Tibial nerve (tissue), 4 donors: ENCODE measurements around the gene PIGB. TPM values are rescaled to one million over a fixed set of nuclear protein-coding genes. Genes with fewer than 3 reads are reported as not detected.
"Not testable (repeated sequence)": the region's sequence is repeated elsewhere in the genome, so short reads cannot be mapped to it uniquely, and the experiment has no call there.

Experiments used
- DNase-seq, 2 donors: peaks; one replicate each; pipeline ENCODE4 v3.0.0-alpha.2; 2019; ENCODE audit warnings: low spot score in 2 of 2
- H3K27ac ChIP-seq, 4 donors: fragments of 200-600 bp; sonication (generic) in 3 of 4; one replicate each; pipeline ENCODE4 v1.5.1; 2017 to 2019; ENCODE audit warnings: mild to moderate bottlenecking in 1 of 4
- H3K27me3 ChIP-seq, 2 donors: fragments of 200-600 bp; sonication (generic) in 1 of 2; one replicate each; pipeline versions ENCODE4 v1.5.1 to v1.6.0; 2017 to 2019
- H3K36me3 ChIP-seq, 3 donors: fragments of 200-600 bp; sonication (generic); one replicate each; pipeline ENCODE4 v1.5.1; 2018 to 2019
- H3K4me1 ChIP-seq, 4 donors: fragments of 200-600 bp; sonication (generic) in 3 of 4; one replicate each; pipeline ENCODE4 v1.5.1; 2017 to 2019
- H3K4me3 ChIP-seq, 4 donors: fragments of 200-600 bp; sonication (generic) in 3 of 4; one replicate each; pipeline ENCODE4 v1.5.1; 2017 to 2019; ENCODE audit warnings: mild to moderate bottlenecking in 1 of 4, moderate library complexity in 1 of 4
- H3K9me3 ChIP-seq, 4 donors: fragments of 200-600 bp; sonication (generic) in 3 of 4; one replicate each; pipeline ENCODE4 v1.5.1; 2017 to 2019
- EP300 ChIP-seq, 2 donors: sonication (generic); formaldehyde crosslinking; IDR thresholded peaks; one replicate each; pipeline ENCODE4 v1.6.1; 2017; ENCODE audit warnings: antibody characterized with exemption in 2 of 2, mild to moderate bottlenecking in 1 of 2
- POLR2A ChIP-seq, 2 donors: fragments of 450-650 bp; IDR thresholded peaks; one replicate each; pipeline ENCODE4 v1.6.1; 2017; ENCODE audit warnings: antibody characterized with exemption in 2 of 2, mild to moderate bottlenecking in 2 of 2, moderate library complexity in 2 of 2
- WGBS, 2 donors: methylation state at CpG; one replicate each; pipeline ENCODE4 v1.1.5; 2018; 5-methylcytosine and 5-hydroxymethylcytosine counted together
- total RNA-seq, 4 donors: library from RNA; depleted of rRNA; stranded (reverse); fragments of >200 nt; gene quantifications; one replicate each; pipeline ENCODE4 v1.1.0, GENCODE V29; 2016
- TF ChIP-seq, protein P1 (sequence below), 5 experiments: fragments of 200-600 bp in 3 of 5; fragments of 450-650 bp in 2 of 5; sonication (generic) in 3 of 5; IDR thresholded peaks; one replicate each; pipeline ENCODE4 v1.5.1; 2016 to 2019; ENCODE audit warnings: antibody characterized with exemption in 5 of 5, mild to moderate bottlenecking in 3 of 5, moderate library complexity in 2 of 5

The PIGB gene
- total RNA-seq, 4 donors from 2014 or later = 4.0 to 16.1 (median 13.8) TPM

GRCh38 chr15:55289746-55290527, 29.1 kb upstream of the PIGB start, which contains the start of gene RAB27A:
TSS of gene RAB27A (minus strand) at chr15:55289813. CDS start at chr15:55234934, 54,879 bp downstream.
- peaks cover 0 to 11% (median 2%) of the 10 kb centered on the region in 4 donors for H3K4me1 ChIP-seq
- H3K36me3 ChIP-seq = no peaks in the 10 kb centered on the region
- TF ChIP-seq, protein P1, sequence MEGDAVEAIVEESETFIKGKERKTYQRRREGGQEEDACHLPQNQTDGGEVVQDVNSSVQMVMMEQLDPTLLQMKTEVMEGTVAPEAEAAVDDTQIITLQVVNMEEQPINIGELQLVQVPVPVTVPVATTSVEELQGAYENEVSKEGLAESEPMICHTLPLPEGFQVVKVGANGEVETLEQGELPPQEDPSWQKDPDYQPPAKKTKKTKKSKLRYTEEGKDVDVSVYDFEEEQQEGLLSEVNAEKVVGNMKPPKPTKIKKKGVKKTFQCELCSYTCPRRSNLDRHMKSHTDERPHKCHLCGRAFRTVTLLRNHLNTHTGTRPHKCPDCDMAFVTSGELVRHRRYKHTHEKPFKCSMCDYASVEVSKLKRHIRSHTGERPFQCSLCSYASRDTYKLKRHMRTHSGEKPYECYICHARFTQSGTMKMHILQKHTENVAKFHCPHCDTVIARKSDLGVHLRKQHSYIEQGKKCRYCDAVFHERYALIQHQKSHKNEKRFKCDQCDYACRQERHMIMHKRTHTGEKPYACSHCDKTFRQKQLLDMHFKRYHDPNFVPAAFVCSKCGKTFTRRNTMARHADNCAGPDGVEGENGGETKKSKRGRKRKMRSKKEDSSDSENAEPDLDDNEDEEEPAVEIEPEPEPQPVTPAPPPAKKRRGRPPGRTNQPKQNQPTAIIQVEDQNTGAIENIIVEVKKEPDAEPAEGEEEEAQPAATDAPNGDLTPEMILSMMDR (IDR thresholded peaks at IDR 0.05) = no peak
- TF ChIP-seq POLR2A (IDR thresholded peaks at IDR 0.05) = peak in 1 of 2 donors; percentile 21
- no peak for TF ChIP-seq EP300 (IDR thresholded peaks at IDR 0.05)
- H3K4me3 ChIP-seq = peak within 1 kb of the TSS; percentile 56 to 96 (median 88)
- H3K27ac ChIP-seq = peak within 1 kb of the TSS; percentile 57 to 89 (median 85)
- no peaks in the 10 kb centered on the region for H3K27me3 ChIP-seq
- DNase-seq = peak; percentile 31
- 0% methylated on average over 59 to 62 of the region's 69 CpGs for whole genome bisulfite sequencing, 2 donors
- no peaks in the 10 kb centered on the region for H3K9me3 ChIP-seq

GRCh38 chr15:55290528-55291057, 28.4 kb upstream of the PIGB start:
- DNase-seq = peak; percentile 57 to 83
- no peaks in the 10 kb centered on the region for H3K27me3 ChIP-seq
- 19% methylated on average over 17 of the region's 17 CpGs for WGBS, 2 donors
- H3K36me3 ChIP-seq = no peaks in the 10 kb centered on the region
- peak overlapping the region; percentile 56 to 96 (median 88) for H3K4me3 ChIP-seq
- TF ChIP-seq, protein P1 (IDR thresholded peaks at IDR 0.05) = peak; percentile 76 to 86 (median 83)
- TF ChIP-seq POLR2A (IDR thresholded peaks at IDR 0.05) = no peak
- H3K4me1 ChIP-seq = peaks cover 0 to 11% (median 2%) of the 10 kb centered on the region in 4 donors
- H3K9me3 ChIP-seq = no peaks in the 10 kb centered on the region
- H3K27ac ChIP-seq = peak overlapping the region in 3 of 4 donors; percentile 82 to 89 (median 88)

- H3K27ac ChIP-seq = no peak overlapping the region
- DNase-seq = no peak
- H3K27me3 ChIP-seq = no peaks in the 10 kb centered on the region
- no peaks in the 10 kb centered on the region for H3K4me1 ChIP-seq
- no peak for TF ChIP-seq POLR2A (IDR thresholded peaks at IDR 0.05)
- no peak for TF ChIP-seq EP300 (IDR thresholded peaks at IDR 0.05)
- TF ChIP-seq, protein P1 (IDR thresholded peaks at IDR 0.05) = no peak
- no peaks in the 10 kb centered on the region for H3K9me3 ChIP-seq
- no peaks in the 10 kb centered on the region for H3K36me3 ChIP-seq
- no peak overlapping the region for H3K4me3 ChIP-seq
Measured at GRCh38 chr15:55297315-55297714, 21.7 kb upstream of the PIGB start.

GRCh38 chr15:55302801-55303200, 16.2 kb upstream of the PIGB start:
- not testable (repeated sequence) for H3K27ac ChIP-seq, H3K27me3 ChIP-seq, DNase-seq, H3K4me1 ChIP-seq, H3K4me3 ChIP-seq, H3K9me3 ChIP-seq
- peaks cover 0 to 30% (median 0%) of the 10 kb centered on the region in 3 donors for H3K36me3 ChIP-seq
- WGBS, 2 donors = 100% methylated on average over 4 of the region's 32 CpGs; no CpG with 5 or more reads in 1 of the 2 donors

DNA sequence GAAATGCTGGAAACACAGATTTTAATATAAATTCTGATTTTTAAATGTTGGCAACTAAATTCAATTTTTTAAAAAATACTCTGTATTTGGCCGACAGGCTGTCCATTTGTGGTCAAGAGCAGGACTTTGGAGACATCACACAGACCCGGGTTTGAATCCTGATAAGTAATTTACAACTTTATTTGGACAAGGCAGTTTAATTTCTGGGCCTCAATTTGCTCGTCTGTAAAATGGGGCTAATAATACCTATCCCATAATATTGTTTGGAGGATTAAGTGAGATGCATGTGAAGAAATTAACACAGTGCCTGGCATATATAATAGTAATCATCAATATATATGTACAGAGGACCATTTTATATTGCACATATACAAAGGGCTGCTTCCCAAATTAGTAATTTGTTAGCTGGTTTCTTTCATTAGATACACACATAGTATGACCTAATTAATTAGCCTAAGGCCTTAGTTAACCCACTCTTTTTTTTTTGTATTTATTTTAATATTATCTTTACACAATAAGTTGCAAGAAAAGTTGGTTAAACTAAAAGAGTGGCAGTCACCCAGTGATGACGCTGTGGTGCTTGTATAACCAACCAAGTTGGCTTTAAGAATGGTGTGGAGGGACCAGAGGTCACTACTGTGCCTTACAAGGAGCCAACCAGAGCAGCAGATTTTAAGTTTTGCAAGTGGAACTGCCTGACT, 665 bp downstream of the PIGB start:
- peaks cover 0 to 37% (median 25%) of the 10 kb centered on the region in 4 donors for H3K4me1 ChIP-seq
- peaks cover 0 to 20% (median 0%) of the 10 kb centered on the region in 3 donors for H3K36me3 ChIP-seq
- no peaks in the 10 kb centered on the region for H3K27me3 ChIP-seq
- peak in 1 of 2 donors; percentile 14 for DNase-seq
- H3K9me3 ChIP-seq = no peaks in the 10 kb centered on the region
- TF ChIP-seq EP300 (IDR thresholded peaks at IDR 0.05) (no peak), POLR2A (IDR thresholded peaks at IDR 0.05) (no peak)
- TF ChIP-seq, protein P1 (IDR thresholded peaks at IDR 0.05) = no peak
- 47 to 51% methylated on average over 4 of the region's 4 CpGs for WGBS, 2 donors
- peak overlapping the region; percentile 60 to 96 (median 78) for H3K4me3 ChIP-seq
- peak overlapping the region; percentile 38 to 92 (median 89) for H3K27ac ChIP-seq
